Measurements from ENCODE around the gene STK40.

Gene STK40

DNA sequence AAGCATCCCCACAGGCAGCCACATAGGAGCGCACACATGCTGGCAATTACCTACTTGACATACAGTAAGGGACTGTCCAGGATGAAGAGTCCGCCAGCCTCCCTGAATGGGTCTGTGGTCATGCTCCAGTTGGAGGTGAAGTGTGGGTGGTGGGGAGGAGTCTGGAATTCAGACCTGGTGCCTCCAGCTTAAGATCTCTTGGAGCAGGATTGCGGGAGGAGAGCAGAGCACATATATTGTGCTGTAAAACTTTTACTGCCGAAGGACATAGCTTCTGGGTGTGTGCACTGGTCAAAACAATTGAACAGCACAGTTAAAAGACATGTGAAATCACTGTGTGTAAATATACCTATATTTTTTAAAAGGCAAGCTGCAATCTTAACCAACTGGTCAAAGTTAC, 17.9 kb downstream of the STK40 start:
- DNase-seq = peak; percentile 91

DNA sequence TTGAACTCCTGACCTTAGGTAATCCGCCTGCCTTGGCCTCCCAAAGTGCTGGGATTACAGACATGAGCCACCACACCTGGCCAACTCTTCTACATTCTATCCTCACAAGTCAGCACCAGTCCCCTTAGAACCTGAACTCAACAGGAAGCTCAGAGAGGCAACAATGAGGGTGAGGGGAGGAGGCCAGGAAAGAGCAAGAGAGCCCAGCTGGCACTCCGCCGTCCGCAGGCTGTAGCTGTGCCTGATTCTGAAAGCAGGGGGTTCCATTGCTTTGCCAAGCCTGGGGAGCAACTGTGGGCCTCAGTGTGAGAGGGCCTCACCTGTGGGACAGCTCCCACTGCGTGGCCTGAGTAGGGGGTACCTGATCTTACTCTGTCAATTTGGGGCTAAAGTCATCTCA, 18.7 kb downstream of the STK40 start:
- DNase-seq = no peak

DNA sequence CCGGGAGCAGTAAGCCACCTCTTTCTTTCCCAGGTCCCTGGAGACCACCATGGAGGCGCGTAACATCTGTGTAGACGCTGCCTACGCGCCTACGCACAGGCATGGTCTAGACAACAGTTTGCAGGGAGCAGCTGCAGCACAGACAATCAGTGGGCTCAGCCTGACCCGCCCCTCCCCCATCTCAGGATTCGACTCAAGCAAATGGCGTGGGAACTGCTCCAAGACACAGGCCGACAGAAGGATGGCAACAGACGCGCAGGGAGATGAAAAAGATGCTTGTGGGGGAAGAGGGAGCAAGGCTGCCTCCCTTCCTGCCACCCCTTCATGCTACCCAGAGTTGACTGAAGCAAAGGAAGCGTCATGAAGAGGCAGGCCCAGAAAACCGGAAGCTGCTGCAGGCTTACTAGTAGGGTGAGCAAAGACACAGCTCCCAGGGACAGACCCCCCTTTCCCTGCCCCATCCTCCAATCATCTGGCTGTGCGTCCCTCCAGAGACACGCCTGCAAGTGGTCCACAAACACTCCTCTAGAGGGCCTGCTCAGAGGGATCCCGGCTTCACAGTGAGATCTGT, 19.5 kb downstream of the STK40 start:
- DNase-seq = no peak

DNA sequence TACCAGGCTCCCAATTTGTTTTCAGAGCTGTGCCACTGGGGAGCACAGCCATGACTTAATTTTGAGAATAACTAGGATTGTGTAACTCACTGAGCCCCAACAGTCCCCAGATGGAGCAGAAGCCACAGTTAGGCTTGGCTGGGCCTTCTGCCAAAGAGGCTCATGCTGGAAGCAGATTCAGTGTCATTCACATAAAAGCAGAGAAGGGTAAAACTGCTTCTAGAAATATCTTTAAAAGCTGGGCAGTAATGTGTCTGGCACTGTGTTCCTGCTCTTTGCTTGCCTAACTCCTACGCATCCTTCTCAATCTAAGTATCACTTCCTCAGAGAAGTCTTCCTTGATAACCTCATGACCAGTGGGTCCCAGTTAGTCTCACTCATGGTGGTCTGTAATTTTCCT, 20.3 kb downstream of the STK40 start:
- DNase-seq = no peak

- DNase-seq = peak; percentile 32
Observed at GRCh38 chr1:36359911-36360550, 25.7 kb downstream of the STK40 start.

- peak; percentile 32 for DNase-seq
Observed at GRCh38 chr1:36359383-36359782, 26.3 kb downstream of the STK40 start.

GRCh38 chr1:36358514-36359084, 27.1 kb downstream of the STK40 start:
- DNase-seq = no peak

GRCh38 chr1:36355811-36356210, 29.9 kb downstream of the STK40 start:
- no peak for DNase-seq

DNA sequence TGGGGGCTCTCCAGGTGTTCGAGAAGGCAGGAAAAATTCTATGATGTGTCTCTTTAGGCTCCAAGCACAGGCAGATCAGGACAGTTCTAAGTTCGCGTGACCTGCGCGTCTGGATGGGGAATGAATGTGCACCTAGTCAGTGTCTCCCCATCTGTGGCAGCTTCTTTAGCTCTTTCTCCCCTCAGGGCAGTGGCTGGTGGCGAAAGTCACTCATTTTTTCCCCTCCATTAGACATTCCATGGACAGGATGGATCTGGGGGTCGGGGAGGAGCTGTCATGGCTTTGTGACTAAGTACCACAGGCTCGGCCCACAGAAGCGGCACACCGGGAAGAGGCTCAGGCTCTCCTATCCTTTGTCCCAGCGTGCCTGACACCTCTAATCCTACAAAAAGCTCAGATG, 31.2 kb downstream of the STK40 start:
- DNase-seq = no peak

GRCh38 chr1:36352910-36353878, 32.5 kb downstream of the STK40 start:
- no peak for DNase-seq

- no peak for DNase-seq
Observed at GRCh38 chr1:36352125-36352909, 33.4 kb downstream of the STK40 start.

- DNase-seq = peak; percentile 77
Observed at GRCh38 chr1:36351227-36351977, 34.3 kb downstream of the STK40 start.

DNA sequence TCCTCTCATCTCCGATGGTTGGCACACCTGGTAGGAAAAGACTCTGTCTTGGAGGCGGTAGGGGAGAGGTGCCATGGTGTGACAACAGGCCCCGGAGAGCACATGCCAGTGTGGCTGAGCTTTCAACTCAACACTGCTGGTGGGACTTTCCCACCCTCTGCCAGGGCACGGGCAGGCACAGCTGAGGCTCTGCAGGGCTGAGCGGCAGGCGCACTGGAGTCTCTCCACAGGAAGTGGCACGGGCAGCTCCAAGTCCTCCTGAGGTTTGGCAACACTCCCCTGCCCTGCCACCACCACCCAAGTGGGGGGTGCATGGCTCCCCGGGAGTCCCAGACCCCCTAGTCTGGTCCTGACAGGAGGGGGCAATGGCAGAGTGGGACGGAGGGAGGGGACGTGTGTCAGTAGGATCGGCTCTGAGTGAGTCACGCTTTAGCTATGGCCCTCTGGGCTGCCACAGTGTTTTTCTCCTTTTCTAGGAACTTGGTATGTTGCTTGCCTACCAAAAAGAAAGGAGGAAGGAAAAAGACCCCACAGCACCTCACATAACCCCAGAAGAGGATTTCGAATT, 35.0 kb downstream of the STK40 start:
- no peak for DNase-seq

- DNase-seq = no peak
Observed at GRCh38 chr1:36349839-36350238, 35.9 kb downstream of the STK40 start.

GRCh38 chr1:36349241-36349671, 36.5 kb downstream of the STK40 start:
- DNase-seq = no peak

GRCh38 chr1:36346741-36347370, 38.9 kb downstream of the STK40 start:
- DNase-seq = no peak

GRCh38 chr1:36345353-36345752, 40.4 kb downstream of the STK40 start:
- DNase-seq = no peak

- no peak for DNase-seq
Observed at GRCh38 chr1:36344395-36344680, 41.4 kb downstream of the STK40 start.

- DNase-seq = no peak
Observed at GRCh38 chr1:36343651-36344394, 41.9 kb downstream of the STK40 start.

DNA sequence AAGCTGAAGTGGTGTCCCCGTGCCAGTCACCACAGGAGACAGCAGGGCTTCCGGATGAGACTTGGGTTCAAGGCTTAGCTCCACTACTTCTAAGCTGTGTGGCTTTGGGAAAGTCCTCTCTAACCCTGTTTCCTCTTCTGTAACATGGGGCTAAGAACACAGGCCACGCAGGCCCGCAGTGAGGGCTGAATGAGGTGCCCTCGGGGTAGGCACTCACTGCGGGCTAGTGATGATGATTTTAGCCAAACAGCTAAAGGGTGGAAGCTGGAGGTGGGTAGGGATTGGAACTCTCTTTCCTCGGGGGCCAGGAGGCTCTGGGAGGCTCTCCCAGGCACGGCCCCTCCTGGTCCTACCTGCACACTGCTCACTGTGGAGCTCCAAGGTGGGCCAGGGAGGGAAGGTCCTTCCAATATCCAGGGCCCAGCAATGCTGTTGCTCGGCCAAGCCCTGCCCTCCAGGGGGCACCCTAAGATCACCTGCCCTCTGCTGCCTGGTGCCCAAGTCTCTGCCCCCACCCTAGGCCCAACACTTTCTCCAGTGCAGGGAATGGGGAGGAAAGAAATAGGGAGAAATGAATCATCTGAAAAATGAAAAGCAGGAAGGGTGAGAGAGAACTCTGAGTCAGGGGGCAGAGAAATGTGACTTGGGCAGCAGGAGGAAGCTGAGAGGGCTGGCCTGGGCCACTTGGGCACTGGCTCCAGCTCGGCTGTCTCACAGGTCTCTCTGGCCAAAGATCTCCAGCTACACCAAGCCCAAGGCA, 43.1 kb downstream of the STK40 start:
- DNase-seq = no peak
